ENCODE measurements around the gene EPB41L3.

DNA sequence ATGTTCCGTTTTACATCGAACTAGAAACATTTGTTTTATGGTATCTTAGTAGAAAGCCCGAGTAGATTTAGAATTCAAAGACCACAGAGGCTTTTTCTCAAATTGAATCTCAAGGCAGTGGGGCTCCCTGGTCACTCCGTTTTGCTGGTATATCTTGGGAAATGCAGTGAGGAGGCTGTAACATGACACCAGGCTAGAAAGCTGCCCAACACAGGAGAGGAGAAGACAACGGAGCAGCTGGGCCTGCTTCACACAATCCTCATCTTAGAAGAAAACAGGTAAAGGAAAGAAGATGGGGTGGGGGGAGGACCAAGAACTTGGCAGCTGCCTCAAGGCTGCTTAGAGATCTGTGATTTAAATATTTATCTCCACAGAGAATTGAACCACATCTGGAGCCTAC, 38.3 kb upstream of the EPB41L3 start:
- TF ChIP-seq POLR2A (IDR thresholded peaks at IDR 0.05), result no peak
- TF ChIP-seq, protein P1, sequence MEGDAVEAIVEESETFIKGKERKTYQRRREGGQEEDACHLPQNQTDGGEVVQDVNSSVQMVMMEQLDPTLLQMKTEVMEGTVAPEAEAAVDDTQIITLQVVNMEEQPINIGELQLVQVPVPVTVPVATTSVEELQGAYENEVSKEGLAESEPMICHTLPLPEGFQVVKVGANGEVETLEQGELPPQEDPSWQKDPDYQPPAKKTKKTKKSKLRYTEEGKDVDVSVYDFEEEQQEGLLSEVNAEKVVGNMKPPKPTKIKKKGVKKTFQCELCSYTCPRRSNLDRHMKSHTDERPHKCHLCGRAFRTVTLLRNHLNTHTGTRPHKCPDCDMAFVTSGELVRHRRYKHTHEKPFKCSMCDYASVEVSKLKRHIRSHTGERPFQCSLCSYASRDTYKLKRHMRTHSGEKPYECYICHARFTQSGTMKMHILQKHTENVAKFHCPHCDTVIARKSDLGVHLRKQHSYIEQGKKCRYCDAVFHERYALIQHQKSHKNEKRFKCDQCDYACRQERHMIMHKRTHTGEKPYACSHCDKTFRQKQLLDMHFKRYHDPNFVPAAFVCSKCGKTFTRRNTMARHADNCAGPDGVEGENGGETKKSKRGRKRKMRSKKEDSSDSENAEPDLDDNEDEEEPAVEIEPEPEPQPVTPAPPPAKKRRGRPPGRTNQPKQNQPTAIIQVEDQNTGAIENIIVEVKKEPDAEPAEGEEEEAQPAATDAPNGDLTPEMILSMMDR (IDR thresholded peaks at IDR 0.05), result no peak
